B cell (primary cell): ENCODE data around the gene HMGCL. TPM values are rescaled to one million over a fixed set of nuclear protein-coding genes. Genes with fewer than 3 reads are reported as not detected.
"Not testable (repeated sequence)": the region's sequence is repeated elsewhere in the genome, so short reads cannot be mapped to it uniquely, and the experiment has no call there.

Experiments used
- ATAC-seq: fragments of 200-7000 bp; cut with Tn5 transposase; one replicate; pipeline ENCODE4 v1.10.0; 2021; ENCODE audit warnings: low read depth, mild to moderate bottlenecking, moderate number of reproducible peaks, moderate library complexity
- CTCF ChIA-PET: fragments of 350-600 bp; sonication (Branson Sonifier 250); formaldehyde crosslinking; loops from one replicate; lab custom pipeline; 2021; ENCODE audit warnings: antibody characterized with exemption, inconsistent platforms; lab: Charles Lee
- POLR2A ChIA-PET: fragments of 350-600 bp; sonication (Branson Sonifier 250); formaldehyde crosslinking; loops from one replicate; lab custom pipeline; 2021; ENCODE audit warnings: antibody characterized with exemption; lab: Charles Lee
- DNase-seq: peaks from one replicate; pipeline ENCODE4 v3.0.0; 2013
- H2AFZ ChIP-seq: 2 replicates; pipeline ENCODE4 v1.6.1; 2012; ENCODE audit warnings: mild to moderate bottlenecking, low read depth, low read length; ENCODE audit not compliant: insufficient read depth, poor library complexity, severe bottlenecking
- H3K27ac ChIP-seq, 2 donors: 1 replicate in 1 of 2; 2 replicates in 1 of 2; pipeline ENCODE4 v1.5.1; 2012 to 2013; ENCODE audit warnings: low read length in 2 of 2, mild to moderate bottlenecking in 2 of 2, moderate library complexity in 1 of 2
- H3K27me3 ChIP-seq, 4 experiments: fragments of 200-600 bp in 1 of 4; sonication (generic) in 1 of 4; replicated peaks in 1 of 4; 1 replicate in 2 of 4; 2 replicates in 2 of 4; pipeline versions ENCODE4 v1.6.1 to v1.7.0; 2013 to 2016; ENCODE audit warnings: low read length in 3 of 4, mild to moderate bottlenecking in 2 of 4, mixed read lengths in 1 of 4, moderate library complexity in 1 of 4; ENCODE audit not compliant: insufficient read depth in 4 of 4, control insufficient read depth in 3 of 4; ENCODE audit errors: control extremely low read depth in 1 of 4
- H3K36me3 ChIP-seq, 2 experiments: replicated peaks in 1 of 2; 1 replicate in 1 of 2; 2 replicates in 1 of 2; pipeline versions ENCODE4 v1.6.1 to v1.7.1; 2013; ENCODE audit warnings: low read length in 1 of 2; ENCODE audit not compliant: insufficient read depth in 2 of 2, control insufficient read depth in 1 of 2; ENCODE audit errors: control extremely low read depth in 1 of 2, extremely low read depth in 1 of 2
- H3K4me1 ChIP-seq, 2 donors: fragments of 200-600 bp in 1 of 2; sonication (generic) in 1 of 2; 1 replicate in 1 of 2; 2 replicates in 1 of 2; pipeline versions ENCODE4 v1.5.1 to v1.6.1; 2013 to 2017; ENCODE audit warnings: low read length in 2 of 2; ENCODE audit not compliant: control insufficient read depth in 2 of 2, insufficient read depth in 2 of 2
- H3K4me2 ChIP-seq: replicated peaks from 2 replicates; pipeline ENCODE3; 2012; ENCODE audit warnings: mild to moderate bottlenecking, low read depth, low read length; ENCODE audit not compliant: poor library complexity, severe bottlenecking
- H3K4me3 ChIP-seq, 5 experiments: fragments of 200-600 bp in 1 of 5; sonication (generic) in 1 of 5; 1 replicate in 3 of 5; 2 replicates in 2 of 5; pipeline versions ENCODE4 v1.5.1 to v1.7.0; 2011 to 2016; ENCODE audit warnings: low read length in 4 of 5, mild to moderate bottlenecking in 4 of 5, low read depth in 2 of 5, control low read depth in 1 of 5, moderate library complexity in 1 of 5; ENCODE audit not compliant: insufficient read depth in 1 of 5; ENCODE audit errors: control extremely low read depth in 1 of 5, extremely low read depth in 1 of 5
- H3K79me2 ChIP-seq: fragments of 200-600 bp; sonication (generic); one replicate; pipeline ENCODE4 v1.6.0; 2016; ENCODE audit warnings: low read length; ENCODE audit not compliant: control insufficient read depth, insufficient read depth
- H3K9ac ChIP-seq: fragments of 200-600 bp; sonication (generic); 2 replicates; pipeline ENCODE4 v1.6.1; 2017; ENCODE audit warnings: mild to moderate bottlenecking, low read length, moderate library complexity
- H3K9me3 ChIP-seq, 3 donors: one replicate each; pipeline versions ENCODE4 v1.6.1 to v1.7.1; 2013; ENCODE audit warnings: low read length in 2 of 3; ENCODE audit not compliant: control insufficient read depth in 2 of 3, insufficient read depth in 1 of 3; ENCODE audit errors: control extremely low read depth in 1 of 3
- H4K20me1 ChIP-seq: 2 replicates; pipeline ENCODE4 v1.6.0; 2012; ENCODE audit warnings: mild to moderate bottlenecking, low read length; ENCODE audit not compliant: insufficient read depth, control insufficient read depth, poor library complexity, severe bottlenecking
- H3K27ac Mint-ChIP-seq: one replicate; pipeline ENCODE4 v1.8.0; 2021; ENCODE audit warnings: mixed read lengths
- H3K27me3 Mint-ChIP-seq: one replicate; pipeline ENCODE4 v1.8.0; 2021; ENCODE audit warnings: mixed read lengths
- H3K4me1 Mint-ChIP-seq: one replicate; pipeline ENCODE4 v1.8.0; 2021; ENCODE audit warnings: mixed read lengths
- H3K4me3 Mint-ChIP-seq: one replicate; pipeline ENCODE4 v1.8.0; 2021; ENCODE audit warnings: mixed read lengths
- H3K9me3 Mint-ChIP-seq: one replicate; pipeline ENCODE4 v1.8.0; 2022; ENCODE audit warnings: mixed read lengths; ENCODE audit not compliant: insufficient read depth
- CTCF ChIP-seq: fragments of 200-600 bp; IDR thresholded peaks from one replicate; pipeline ENCODE4 v1.8.0; 2022; ENCODE audit warnings: antibody characterized with exemption, mild to moderate bottlenecking
- EZH2 ChIP-seq: IDR thresholded peaks from 2 replicates; pipeline ENCODE4 v1.6.1; 2012; ENCODE audit warnings: borderline replicate concordance, low read depth, mild to moderate bottlenecking, moderate library complexity, low read length; ENCODE audit not compliant: insufficient read depth, poor library complexity, severe bottlenecking
- WGBS: methylation state at CpG from one replicate; pipeline ENCODE4 v1.1.5; 2013; ENCODE audit warnings: missing lambda C conversion rate; ENCODE audit not compliant: insufficient coverage; 5-methylcytosine and 5-hydroxymethylcytosine counted together
- intact Hi-C: fragments of 100-400 bp; cut with micrococcal nuclease; formaldehyde crosslinking; loops from one replicate; pipeline ENCODE4 v1.10.0; 2022
- polyA plus RNA-seq: library from polyadenylated mRNA; depleted of rRNA; stranded (reverse); fragments of >200 nt; gene quantifications from 2 replicates; pipeline ENCODE4 v1.2.3, GENCODE V29; 2012
- total RNA-seq, 2 donors: library from RNA; stranded (reverse); fragments of 120-200 nt in 1 of 2; gene quantifications; 1 replicate in 1 of 2; 2 replicates in 1 of 2; pipeline versions ENCODE4 v1.2.3 to v1.2.4, GENCODE V29; 2013 to 2022

HMGCL gene
- total and polyA plus RNA-seq, 2 donors (not counting 1 experiment from before 2014, with no cell fraction given): 18.5 to 35.9 TPM

DNA sequence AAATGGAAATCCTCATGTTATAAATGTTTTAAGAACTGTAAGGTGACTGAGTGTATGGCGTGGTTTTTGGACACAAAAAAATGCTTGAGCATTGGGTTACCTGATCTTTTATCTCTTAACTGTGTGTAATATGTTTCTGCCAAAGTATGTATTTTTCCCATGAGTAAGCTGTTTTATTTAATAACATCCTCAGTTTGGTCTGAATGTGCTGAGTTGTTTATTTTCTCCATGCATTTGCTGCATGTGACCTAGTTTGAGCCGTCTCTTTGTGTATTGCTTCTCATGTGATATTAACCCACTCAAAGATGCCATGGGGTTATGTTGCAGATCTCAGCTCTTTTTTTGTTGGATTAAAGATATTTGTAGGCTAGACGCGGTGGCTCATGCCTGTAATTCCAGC, 40.4 kb downstream of the HMGCL start:
- DNase-seq (no peak), ATAC-seq (no peak)
- no peak overlapping the region for H3K27ac ChIP-seq
- Mint-ChIP-seq H3K4me1 (peaks cover 8% of the 10 kb centered on the region), H3K27ac (no peak overlapping the region), H3K9me3 (no peaks in the 10 kb centered on the region), H3K4me3 (no peak overlapping the region), H3K27me3 (no peaks in the 10 kb centered on the region)
- peaks cover 0 to under 1% of the 10 kb centered on the region in 2 donors for H3K4me1 ChIP-seq
- TF ChIP-seq CTCF: no peak
- no peak for TF ChIP-seq EZH2
- no peak overlapping the region for H2AFZ ChIP-seq
- intact Hi-C loops: no loop called here
- no peaks in the 10 kb centered on the region for H3K27me3 ChIP-seq
- ChIA-PET POLR2A (no interaction called here), CTCF (interaction anchor here (0.6 to 1.2 kb wide), 3 partner anchors 16 to 484 kb away, joined by 3 read pairs; partner anchors contain the start of gene GALE)
- peaks cover 0 to 37% of the 10 kb centered on the region in 2 experiments for H3K36me3 ChIP-seq
- WGBS: 100% methylated on average over 2 of the region's 4 CpGs
- no peak overlapping the region for H3K9ac ChIP-seq
- no peak overlapping the region for H3K4me2 ChIP-seq
- peaks cover 17% of the 10 kb centered on the region for H3K79me2 ChIP-seq
- H3K4me3 ChIP-seq: no peak overlapping the region
- no peaks in the 10 kb centered on the region for H3K9me3 ChIP-seq
- peaks cover 8% of the 10 kb centered on the region for H4K20me1 ChIP-seq

- intact Hi-C loops, POLR2A ChIA-PET, H3K27ac ChIP-seq, H3K9me3 ChIP-seq, H3K4me3 Mint-ChIP-seq, H3K4me3 ChIP-seq, DNase-seq, H3K9me3 Mint-ChIP-seq, H2AFZ ChIP-seq, H3K4me2 ChIP-seq, H3K27me3 ChIP-seq, H3K27me3 Mint-ChIP-seq, ATAC-seq, H3K27ac Mint-ChIP-seq, H3K9ac ChIP-seq: not testable (repeated sequence)
- Histone ChIP-seq H3K79me2 (peaks cover 30% of the 10 kb centered on the region), H3K36me3 (peaks cover 0 to 39% of the 10 kb centered on the region in 2 experiments), H4K20me1 (peaks cover 17% of the 10 kb centered on the region), H3K4me1 (peaks cover 10 to 12% of the 10 kb centered on the region in 2 donors)
- CTCF ChIA-PET: interaction anchor here (1.1 to 2.0 kb wide), 3 partner anchors 12 to 134 kb away, joined by 3 to 10 read pairs (median 3); no protein-coding TSS in a partner anchor
- H3K4me1 Mint-ChIP-seq: peaks cover 20% of the 10 kb centered on the region
- WGBS: 90% methylated on average over 3 of the region's 11 CpGs
Observed at GRCh38 chr1:23783141-23783540, 42.1 kb downstream of the HMGCL start.
